Kidney epithelial cell (primary cell): ENCODE data around the gene MBNL2. TPM values are rescaled to one million over a fixed set of nuclear protein-coding genes. Genes with fewer than 3 reads are reported as not detected.
A peak's percentile ranks its signal among the peaks of the same experiment; 100 is the strongest.

Experiments used
- DNase-seq: peaks from one replicate; pipeline ENCODE4 v3.0.0-alpha.2; 2010; ENCODE audit warnings: low read depth
- H3K27me3 ChIP-seq: 2 replicates; pipeline ENCODE4 v1.6.0; 2011; ENCODE audit warnings: low read length; ENCODE audit not compliant: control insufficient read depth, insufficient read depth
- H3K36me3 ChIP-seq: 2 replicates; pipeline ENCODE4 v1.5.1; 2011; ENCODE audit warnings: low read length; ENCODE audit not compliant: control insufficient read depth, insufficient read depth
- H3K4me3 ChIP-seq: 2 replicates; pipeline ENCODE4 v1.5.1; 2011; ENCODE audit warnings: low read depth, mild to moderate bottlenecking, control low read depth, low read length
- CTCF ChIP-seq: IDR thresholded peaks from 2 replicates; pipeline ENCODE4 v1.5.1; 2011; ENCODE audit warnings: mild to moderate bottlenecking, moderate library complexity, low read length, control low read depth, inconsistent platforms; ENCODE audit not compliant: insufficient read depth, poor library complexity, severe bottlenecking
- total RNA-seq: library from RNA; depleted of rRNA; stranded (reverse); fragments of >200 nt; gene quantifications from 2 replicates; pipeline ENCODE4 v1.2.3, GENCODE V29; 2015

The MBNL2 gene
- total RNA-seq, 1 donor from 2014 or later: 42.4 TPM

GRCh38 chr13:97257800-97258799 is 36.0 kb downstream of the MBNL2 start:
- no peaks in the 10 kb centered on the region for H3K27me3 ChIP-seq
- TF ChIP-seq CTCF: peak; percentile 23
- no peaks in the 10 kb centered on the region for H3K36me3 ChIP-seq
- no peak overlapping the region for H3K4me3 ChIP-seq
- peak; percentile 70 for DNase-seq

DNA sequence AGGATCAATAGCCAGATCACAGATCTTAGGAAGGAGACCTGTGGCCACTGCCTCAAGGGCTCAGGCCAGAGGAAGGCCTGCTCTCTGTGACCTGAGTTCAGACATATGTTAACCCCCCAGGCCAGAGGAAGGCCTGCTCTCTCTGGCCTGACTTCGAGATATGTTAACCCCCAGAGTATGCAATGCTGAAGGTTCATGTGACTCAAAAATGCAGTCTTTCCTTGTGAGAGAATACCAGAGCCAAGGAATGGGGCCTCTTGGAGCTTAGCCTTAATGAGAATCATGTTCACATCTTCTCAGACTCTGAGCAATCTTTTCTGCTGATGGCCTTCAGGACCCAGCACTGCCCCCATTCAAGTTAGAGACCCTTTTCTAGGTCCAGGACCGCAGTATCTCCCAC is 36.7 kb downstream of the MBNL2 start:
- Histone ChIP-seq H3K4me3 (no peak overlapping the region), H3K36me3 (no peaks in the 10 kb centered on the region), H3K27me3 (no peaks in the 10 kb centered on the region)
- DNase-seq: no peak
- TF ChIP-seq CTCF: no peak

DNA sequence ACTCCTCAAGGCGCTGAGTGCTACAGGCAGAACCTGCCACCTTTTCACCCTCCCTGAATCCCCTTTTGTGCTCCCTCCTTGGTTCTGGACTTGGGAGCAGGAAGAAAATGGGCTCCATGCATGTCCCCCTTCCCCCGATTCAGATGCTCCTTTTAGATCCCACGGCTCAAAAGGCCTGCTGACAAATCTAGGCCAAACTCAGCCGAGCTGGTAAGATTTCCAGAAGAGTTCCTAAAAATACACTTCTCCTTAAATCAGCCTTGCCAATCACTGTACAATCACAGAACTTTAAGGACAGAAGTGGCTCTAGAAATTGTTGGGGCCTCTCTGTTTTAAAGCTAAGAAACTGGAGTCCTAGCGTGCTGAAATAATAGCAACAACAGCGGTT is 37.3 kb downstream of the MBNL2 start:
- Histone ChIP-seq H3K36me3 (no peaks in the 10 kb centered on the region), H3K27me3 (no peaks in the 10 kb centered on the region), H3K4me3 (no peak overlapping the region)
- DNase-seq: no peak
- no peak for TF ChIP-seq CTCF

- H3K4me3 ChIP-seq: no peak overlapping the region
- no peak for TF ChIP-seq CTCF
- H3K27me3 ChIP-seq: no peaks in the 10 kb centered on the region
- no peaks in the 10 kb centered on the region for H3K36me3 ChIP-seq
- no peak for DNase-seq
These were observed 37.9 kb downstream of the MBNL2 start for GRCh38 chr13:97259798-97260714.

GRCh38 chr13:97261254-97262005 is 39.3 kb downstream of the MBNL2 start:
- H3K27me3 ChIP-seq: no peaks in the 10 kb centered on the region
- TF ChIP-seq CTCF: no peak
- no peaks in the 10 kb centered on the region for H3K36me3 ChIP-seq
- DNase-seq: no peak
- H3K4me3 ChIP-seq: no peak overlapping the region
